Kidney epithelial cell (primary cell): ENCODE measurements around the gene TBCB. TPM values are rescaled to one million over a fixed set of nuclear protein-coding genes. Genes with fewer than 3 reads are reported as not detected.

Experiments used
- DNase-seq: peaks from one replicate; pipeline ENCODE4 v3.0.0-alpha.2; 2010; ENCODE audit warnings: low read depth
- H3K27me3 ChIP-seq: 2 replicates; pipeline ENCODE4 v1.6.0; 2011; ENCODE audit warnings: low read length; ENCODE audit not compliant: control insufficient read depth, insufficient read depth
- H3K36me3 ChIP-seq: 2 replicates; pipeline ENCODE4 v1.5.1; 2011; ENCODE audit warnings: low read length; ENCODE audit not compliant: control insufficient read depth, insufficient read depth
- H3K4me3 ChIP-seq: 2 replicates; pipeline ENCODE4 v1.5.1; 2011; ENCODE audit warnings: low read depth, mild to moderate bottlenecking, control low read depth, low read length
- CTCF ChIP-seq: IDR thresholded peaks from 2 replicates; pipeline ENCODE4 v1.5.1; 2011; ENCODE audit warnings: mild to moderate bottlenecking, moderate library complexity, low read length, control low read depth, inconsistent platforms; ENCODE audit not compliant: insufficient read depth, poor library complexity, severe bottlenecking
- total RNA-seq: library from RNA; depleted of rRNA; stranded (reverse); fragments of >200 nt; gene quantifications from 2 replicates; pipeline ENCODE4 v1.2.3, GENCODE V29; 2015

TBCB gene
- total RNA-seq, 1 donor from 2014 or later, result 337 TPM

- no peak for DNase-seq
- Histone ChIP-seq H3K36me3 (no peaks in the 10 kb centered on the region), H3K27me3 (no peaks in the 10 kb centered on the region), H3K4me3 (no peak overlapping the region)
- TF ChIP-seq CTCF, result no peak
Observed at GRCh38 chr19:36079389-36079945, 35.8 kb upstream of the TBCB start.

- DNase-seq, result no peak
- H3K36me3 ChIP-seq, result no peaks in the 10 kb centered on the region
Observed at GRCh38 chr19:36081385-36081784, 33.9 kb upstream of the TBCB start.

GRCh38 chr19:36081894-36082293 is 33.4 kb upstream of the TBCB start:
- H3K4me3 ChIP-seq, result no peak overlapping the region
- no peaks in the 10 kb centered on the region for H3K27me3 ChIP-seq
- H3K36me3 ChIP-seq, result no peaks in the 10 kb centered on the region
- TF ChIP-seq CTCF, result no peak
- DNase-seq, result no peak

More at GRCh38 chr19:36081385-36081784, 33.9 kb upstream of the TBCB start:
- no peaks in the 10 kb centered on the region for H3K27me3 ChIP-seq
- no peak for TF ChIP-seq CTCF
- H3K4me3 ChIP-seq, result no peak overlapping the region

DNA sequence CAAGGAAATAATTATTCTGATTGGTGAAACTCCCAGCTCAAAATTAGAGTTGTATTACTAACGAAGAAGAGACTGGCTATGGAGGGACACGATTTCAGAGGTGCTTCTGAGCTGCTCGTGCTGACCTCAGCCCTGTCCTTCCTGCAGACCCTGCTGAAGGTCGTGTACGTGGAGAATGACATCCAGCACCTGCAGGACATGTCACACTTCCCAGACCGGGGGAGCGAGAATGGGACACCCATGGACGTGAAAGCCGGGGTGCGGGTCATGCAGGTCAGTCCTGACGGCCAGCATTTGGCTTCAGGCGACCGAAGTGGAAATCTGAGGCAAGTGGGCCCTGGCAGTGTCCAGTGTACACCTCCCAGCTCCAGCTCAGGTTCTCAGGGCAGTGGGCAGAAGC is 32.4 kb upstream of the TBCB start:
- Histone ChIP-seq H3K36me3 (no peaks in the 10 kb centered on the region), H3K4me3 (no peak overlapping the region), H3K27me3 (no peaks in the 10 kb centered on the region)
- TF ChIP-seq CTCF, result no peak
- no peak for DNase-seq

DNA sequence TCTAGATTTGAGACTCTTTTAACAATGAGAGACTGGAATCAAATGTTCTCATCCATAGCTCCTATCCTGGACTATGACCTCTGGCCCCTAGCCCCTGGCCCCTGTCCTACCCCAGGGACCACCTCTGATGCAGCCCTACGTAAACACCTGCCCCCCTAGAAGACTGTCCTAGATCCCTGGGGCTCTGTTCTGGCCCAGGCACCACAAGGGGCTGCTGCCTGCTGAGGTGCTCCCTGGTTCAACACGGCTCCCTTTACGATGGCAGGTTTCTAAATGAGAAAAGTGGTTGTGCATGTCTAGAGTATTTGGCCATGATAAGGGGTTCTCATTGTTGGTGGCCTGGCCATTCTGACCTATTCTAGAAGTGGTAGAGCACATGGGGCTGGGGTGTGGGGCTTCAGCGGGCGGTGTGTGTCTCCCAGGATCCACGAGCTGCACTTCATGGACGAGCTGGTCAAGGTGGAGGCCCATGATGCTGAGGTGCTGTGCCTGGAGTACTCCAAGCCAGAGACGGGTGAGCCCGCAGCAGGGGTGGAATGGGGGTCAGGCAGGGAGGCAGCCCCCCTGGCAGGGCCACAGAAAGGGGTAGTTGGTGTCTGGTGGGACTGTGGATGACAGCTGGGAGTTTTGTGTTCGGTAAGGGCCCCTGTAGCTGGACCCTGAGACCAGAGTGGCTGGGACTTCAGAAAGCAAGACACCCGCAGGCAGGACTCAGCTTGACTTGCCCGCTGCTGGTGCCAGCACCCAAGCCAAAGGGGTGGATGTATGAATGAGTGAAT is 30.8 kb upstream of the TBCB start:
- no peak for TF ChIP-seq CTCF
- no peak for DNase-seq
- Histone ChIP-seq H3K4me3 (no peak overlapping the region), H3K27me3 (no peaks in the 10 kb centered on the region), H3K36me3 (no peaks in the 10 kb centered on the region)
